Ishikawa (cell line): Measurements from ENCODE around the gene CHP1.

Source experiments
- CEBPB ChIP-seq: IDR thresholded peaks from 2 replicates; pipeline ENCODE4 v1.6.1; 2012
- CREB1 ChIP-seq: IDR thresholded peaks from 2 replicates; pipeline ENCODE4 v1.6.1; 2012; ENCODE audit warnings: low read depth
- EGR1 ChIP-seq: IDR thresholded peaks from 2 replicates; pipeline ENCODE4 v1.6.1; 2012
- EP300 ChIP-seq: IDR thresholded peaks from 2 replicates; pipeline ENCODE4 v1.6.1; 2012; ENCODE audit warnings: borderline replicate concordance
- FOXM1 ChIP-seq: IDR thresholded peaks from 2 replicates; pipeline ENCODE4 v1.6.1; 2012; ENCODE audit warnings: low read depth, borderline replicate concordance
- NFIC ChIP-seq: IDR thresholded peaks from 2 replicates; pipeline ENCODE4 v1.6.1; 2012
- RAD21 ChIP-seq: IDR thresholded peaks from 2 replicates; pipeline ENCODE4 v1.6.1; 2012; ENCODE audit warnings: low read depth
- REST ChIP-seq: IDR thresholded peaks from 2 replicates; pipeline ENCODE4 v1.6.1; 2012; ENCODE audit warnings: low read depth, mild to moderate bottlenecking
- TAF1 ChIP-seq: IDR thresholded peaks from 2 replicates; pipeline ENCODE4 v1.6.1; 2012; ENCODE audit warnings: low read depth, mild to moderate bottlenecking
- TCF12 ChIP-seq: IDR thresholded peaks from 2 replicates; pipeline ENCODE4 v1.6.1; 2012; ENCODE audit warnings: low read depth
- TEAD4 ChIP-seq: IDR thresholded peaks from 2 replicates; pipeline ENCODE4 v1.6.1; 2012
- USF1 ChIP-seq: IDR thresholded peaks from 2 replicates; pipeline ENCODE4 v1.6.1; 2012
- YY1 ChIP-seq: IDR thresholded peaks from 2 replicates; pipeline ENCODE4 v1.6.1; 2012; ENCODE audit warnings: low read depth
- ZBTB7A ChIP-seq: IDR thresholded peaks from 2 replicates; pipeline ENCODE4 v1.6.1; 2012; ENCODE audit warnings: low read depth
- TF ChIP-seq, protein P1 (sequence below): IDR thresholded peaks from 2 replicates; pipeline ENCODE4 v1.6.1; 2012

CHP1 gene

DNA sequence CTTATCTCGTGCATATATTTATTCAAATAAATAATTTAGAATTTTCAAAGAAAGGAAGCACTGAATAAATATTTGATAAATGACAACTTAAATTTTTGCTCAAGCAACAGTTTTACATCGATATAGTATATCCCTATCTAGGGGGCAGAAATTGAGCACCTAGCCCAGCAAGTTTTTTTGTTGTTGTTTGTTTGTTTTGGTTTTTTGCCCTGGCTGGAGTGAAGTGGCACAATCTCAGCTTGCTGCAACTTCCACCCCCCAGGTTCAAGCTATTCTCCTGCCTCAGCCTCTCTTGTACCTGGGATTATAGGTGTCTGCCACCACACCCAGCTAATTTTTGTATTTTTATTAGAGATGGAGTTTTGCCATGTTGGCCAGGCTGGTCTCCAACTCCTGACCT, 58.9 kb downstream of the CHP1 start:
- no peak for TF ChIP-seq TCF12
- TF ChIP-seq CEBPB, result no peak
- no peak for TF ChIP-seq RAD21
- no peak for TF ChIP-seq REST
- no peak for TF ChIP-seq ZBTB7A
- TF ChIP-seq FOXM1, result no peak
- no peak for TF ChIP-seq YY1
- TF ChIP-seq EGR1, result no peak
- no peak for TF ChIP-seq CREB1
- TF ChIP-seq TAF1, result no peak
- TF ChIP-seq TEAD4, result no peak
- no peak for TF ChIP-seq USF1
- TF ChIP-seq EP300, result no peak

DNA sequence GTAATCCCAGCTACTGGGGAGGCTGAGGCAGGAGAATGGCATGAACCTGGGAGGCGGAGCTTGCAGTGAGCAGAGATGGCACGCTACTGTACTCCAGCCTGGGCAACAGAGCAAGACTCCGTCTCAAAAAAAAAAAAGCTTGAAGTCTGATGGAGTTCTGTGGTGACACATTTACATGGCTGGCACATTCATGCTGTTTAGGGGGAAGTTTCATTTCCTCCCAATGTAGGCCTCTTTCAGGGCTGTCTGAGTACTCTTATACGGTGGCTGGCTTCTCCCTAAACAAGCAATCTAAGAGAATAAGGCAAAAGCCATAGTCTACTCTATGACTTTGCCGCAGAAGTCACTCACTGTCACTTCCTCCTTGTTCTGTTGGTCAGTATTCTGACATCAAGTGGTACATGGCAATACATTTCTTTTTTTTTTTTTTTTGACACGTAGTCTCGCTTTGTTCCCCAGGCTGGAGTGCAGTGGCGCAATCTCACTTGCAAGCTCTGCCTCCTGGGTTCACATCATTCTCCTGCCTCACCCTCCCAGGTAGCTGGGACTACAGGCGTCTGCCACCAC, 60.1 kb downstream of the CHP1 start:
- TF ChIP-seq YY1 (no peak), FOXM1 (no peak), RAD21 (no peak), REST (no peak), ZBTB7A (no peak), EP300 (no peak), USF1 (no peak), CEBPB (no peak), TAF1 (no peak), TCF12 (no peak), EGR1 (no peak), NFIC (no peak), TEAD4 (no peak), CREB1 (no peak)
- TF ChIP-seq, protein P1, sequence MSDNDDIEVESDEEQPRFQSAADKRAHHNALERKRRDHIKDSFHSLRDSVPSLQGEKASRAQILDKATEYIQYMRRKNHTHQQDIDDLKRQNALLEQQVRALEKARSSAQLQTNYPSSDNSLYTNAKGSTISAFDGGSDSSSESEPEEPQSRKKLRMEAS, result no peak

DNA sequence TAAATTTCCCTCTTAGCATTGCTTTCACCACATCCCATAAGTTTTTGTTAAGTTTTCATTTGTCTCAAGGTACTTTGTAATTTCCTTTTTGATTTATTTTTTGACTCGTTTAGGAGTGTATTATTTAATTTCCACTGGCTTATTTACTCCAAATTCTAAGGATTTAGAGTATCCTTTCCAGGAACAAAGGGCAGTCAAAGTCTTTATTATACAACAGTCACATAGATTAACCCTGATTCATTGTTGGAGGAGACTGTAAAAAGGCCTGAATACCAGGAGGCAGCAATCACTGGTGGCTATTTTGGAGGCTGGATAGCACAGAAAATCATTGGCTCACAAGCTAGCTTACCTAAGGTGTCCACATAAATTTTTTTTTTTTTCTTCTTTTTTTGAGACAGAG, 61.5 kb downstream of the CHP1 start:
- TF ChIP-seq CEBPB (no peak), TCF12 (no peak), TAF1 (no peak), ZBTB7A (no peak)

DNA sequence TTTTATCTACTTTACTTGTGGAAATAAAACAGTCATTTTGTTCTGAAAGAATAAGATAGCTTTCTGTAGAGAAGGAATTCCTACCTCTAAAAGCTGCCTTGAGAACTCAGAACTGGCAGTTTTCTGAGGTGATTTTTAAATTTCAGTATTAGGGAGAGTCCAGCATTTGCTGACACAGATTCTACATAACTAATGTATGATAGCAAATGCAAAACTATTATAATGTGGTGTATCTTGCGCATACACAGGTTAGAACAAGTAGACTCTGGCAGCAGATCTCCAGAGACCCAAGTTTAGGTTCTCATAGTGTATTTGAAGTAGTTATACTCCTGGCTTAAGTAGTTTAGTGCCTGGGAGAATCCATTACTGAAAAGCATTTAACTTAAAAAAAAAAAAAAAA, 70.5 kb downstream of the CHP1 start:
- no peak for TF ChIP-seq EGR1
- no peak for TF ChIP-seq USF1
- no peak for TF ChIP-seq FOXM1
- TF ChIP-seq ZBTB7A, result no peak
- TF ChIP-seq CREB1, result no peak
- TF ChIP-seq YY1, result no peak
- TF ChIP-seq CEBPB, result no peak
- no peak for TF ChIP-seq TAF1
- TF ChIP-seq TEAD4, result no peak
- TF ChIP-seq NFIC, result no peak
- TF ChIP-seq REST, result no peak
- TF ChIP-seq TCF12, result no peak
- TF ChIP-seq RAD21, result no peak
- TF ChIP-seq EP300, result no peak
- TF ChIP-seq, protein P1, result no peak
